ENCODE results near the gene PTPDC1.

The PTPDC1 gene

DNA sequence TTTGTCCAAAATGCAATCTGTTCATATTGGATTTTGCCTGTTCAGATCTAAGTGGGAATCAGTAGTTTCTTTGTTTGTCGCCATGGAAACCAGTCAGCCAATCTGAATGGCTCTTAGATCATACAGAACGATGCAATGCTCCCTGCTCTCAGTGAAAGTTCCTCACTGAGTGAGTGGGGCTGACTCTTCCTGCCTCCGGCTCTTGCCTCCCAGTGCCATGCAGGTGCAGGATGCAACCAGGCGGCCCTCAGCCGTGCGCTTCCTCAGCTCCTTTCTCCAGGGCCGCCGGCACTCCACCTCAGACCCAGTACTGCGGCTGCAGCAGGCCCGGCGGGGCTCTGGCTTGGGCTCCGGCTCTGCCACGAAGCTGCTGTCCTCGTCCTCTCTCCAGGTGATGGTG lies at the start of gene PTPDC1:
Gene PTPDC1 (plus strand): TSS at position 151 of the 400 bp plus-strand sequence. CDS start 67 bp downstream, at position 218.
- H3K27ac ChIP-seq, result no peak within 1 kb of the TSS

GRCh38 chr9:94034511-94034910 lies 49.8 kb upstream of the PTPDC1 start:
- no peak overlapping the region for H3K9ac ChIP-seq
- TF ChIP-seq Cebpa-rat (IDR thresholded peaks at IDR 0.05), result no peak
- no peak overlapping the region for H3K4me2 ChIP-seq

More for the DNA sequence above, at the start of gene PTPDC1:
- Histone ChIP-seq H3K27me3 (no peaks in the 10 kb centered on the region), H4K20me1 (no peaks in the 10 kb centered on the region; a peak in 2 of 22 replicates), H3K9ac (no peak within 1 kb of the TSS), H3K9me3 (replicated peaks in 1 of 11) (no peaks in the 10 kb centered on the region), H3K4me1 (no peaks in the 10 kb centered on the region), H3K4me3 (no peak within 1 kb of the TSS), H3K36me3 (peaks cover 0 to 44% (median 25%) of the 10 kb centered on the region in 11 experiments; a peak in 16 of 22 replicates), H3K4me2 (no peak within 1 kb of the TSS)
- TF ChIP-seq Cebpa-rat (IDR thresholded peaks at IDR 0.05), result no peak

DNA sequence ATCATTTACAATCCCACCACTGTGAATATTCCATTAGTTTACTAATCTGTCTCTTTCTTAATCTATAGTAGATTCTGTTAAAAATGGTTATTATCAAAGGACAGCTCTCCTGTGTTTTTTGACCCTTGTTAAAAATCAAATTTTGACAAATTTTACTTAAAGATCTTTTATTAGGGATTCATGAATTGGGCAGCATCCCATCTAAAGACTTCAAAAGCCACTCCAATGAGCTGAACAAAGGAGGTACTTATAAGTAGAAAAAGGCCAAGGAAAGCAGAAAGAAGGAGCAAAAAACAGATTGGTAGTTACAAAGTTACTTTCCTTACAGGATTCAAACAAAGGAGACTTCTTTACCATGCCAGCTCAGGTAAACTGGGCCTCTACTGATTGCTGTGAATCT lies 44.5 kb upstream of the PTPDC1 start:
- no peak overlapping the region for H3K4me3 ChIP-seq
- no peak overlapping the region for H3K4me2 ChIP-seq
- H4K20me1 ChIP-seq, result no peaks in the 10 kb centered on the region
- H3K36me3 ChIP-seq, result peaks cover 0 to 15% (median 9%) of the 10 kb centered on the region in 11 experiments; a peak in 8 of 22 replicates
- no peak for TF ChIP-seq Cebpa-rat (IDR thresholded peaks at IDR 0.05)
- no peak overlapping the region for H3K9ac ChIP-seq
- no peaks in the 10 kb centered on the region for H3K27me3 ChIP-seq
- H3K27ac ChIP-seq, result no peak overlapping the region
- no peaks in the 10 kb centered on the region for H3K4me1 ChIP-seq
- H3K9me3 ChIP-seq (replicated peaks in 1 of 11), result peaks cover 0 to 17% (median 6%) of the 10 kb centered on the region in 11 experiments; a peak in 6 of 22 replicates

More at GRCh38 chr9:94034511-94034910, 49.8 kb upstream of the PTPDC1 start:
- no peaks in the 10 kb centered on the region for H3K27me3 ChIP-seq
- peaks cover 0 to 14% (median 8%) of the 10 kb centered on the region in 11 experiments; a peak in 8 of 22 replicates for H3K36me3 ChIP-seq
- H3K4me3 ChIP-seq, result no peak overlapping the region
- no peaks in the 10 kb centered on the region for H4K20me1 ChIP-seq
- peaks cover 8 to 20% (median 15%) of the 10 kb centered on the region in 10 experiments; a peak in 19 of 20 replicates for H3K4me1 ChIP-seq
- peaks cover 0 to 17% (median 6%) of the 10 kb centered on the region in 11 experiments; a peak in 6 of 22 replicates for H3K9me3 ChIP-seq (replicated peaks in 1 of 11)
- H3K27ac ChIP-seq, result no peak overlapping the region

- H3K27ac ChIP-seq, result no peak overlapping the region
- no peak for TF ChIP-seq Cebpa-rat (IDR thresholded peaks at IDR 0.05)
- H3K4me2 ChIP-seq, result no peak overlapping the region
- H3K27me3 ChIP-seq, result no peaks in the 10 kb centered on the region
- no peak overlapping the region for H3K4me3 ChIP-seq
- peaks cover 0 to 13% (median 4%) of the 10 kb centered on the region in 11 experiments; a peak in 8 of 22 replicates for H3K36me3 ChIP-seq
- no peaks in the 10 kb centered on the region for H3K4me1 ChIP-seq
- no peak overlapping the region for H3K9ac ChIP-seq
- H4K20me1 ChIP-seq, result no peaks in the 10 kb centered on the region
- H3K9me3 ChIP-seq (replicated peaks in 1 of 11), result peaks cover 0 to 3% (median 0%) of the 10 kb centered on the region in 11 experiments; a peak in 2 of 22 replicates
These were observed 41.5 kb upstream of the PTPDC1 start for GRCh38 chr9:94042516-94043360.

DNA sequence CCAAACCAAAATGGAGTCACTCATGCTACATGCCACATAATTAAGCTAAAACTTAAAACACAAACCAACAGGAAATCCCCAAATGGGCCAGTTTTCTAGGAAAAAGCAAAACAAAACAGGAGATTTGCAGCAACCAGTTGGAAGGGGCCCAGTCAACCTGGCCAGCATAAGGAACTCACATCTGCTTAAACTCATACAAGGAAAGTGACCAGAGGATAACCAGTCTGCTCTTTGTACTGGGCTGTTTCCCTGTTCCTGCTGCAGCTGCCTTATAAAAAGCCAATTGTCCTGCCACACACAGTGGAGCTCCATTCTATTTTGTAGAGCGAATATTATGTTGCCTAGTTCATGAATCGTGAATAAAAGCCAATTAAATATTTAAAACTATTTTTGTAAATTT lies 29.5 kb upstream of the PTPDC1 start:
- Histone ChIP-seq H3K9ac (no peak overlapping the region), H3K27ac (no peak overlapping the region), H3K9me3 (replicated peaks in 1 of 11) (peaks cover 10 to 17% (median 15%) of the 10 kb centered on the region in 11 experiments), H3K4me1 (peaks cover 0 to 10% (median 0%) of the 10 kb centered on the region in 10 experiments; a peak in 5 of 20 replicates), H3K27me3 (no peaks in the 10 kb centered on the region), H3K4me3 (no peak overlapping the region), H4K20me1 (no peaks in the 10 kb centered on the region), H3K4me2 (no peak overlapping the region), H3K36me3 (peaks cover 0 to 17% (median 9%) of the 10 kb centered on the region in 11 experiments; a peak in 9 of 22 replicates)
- TF ChIP-seq Cebpa-rat (IDR thresholded peaks at IDR 0.05), result no peak

DNA sequence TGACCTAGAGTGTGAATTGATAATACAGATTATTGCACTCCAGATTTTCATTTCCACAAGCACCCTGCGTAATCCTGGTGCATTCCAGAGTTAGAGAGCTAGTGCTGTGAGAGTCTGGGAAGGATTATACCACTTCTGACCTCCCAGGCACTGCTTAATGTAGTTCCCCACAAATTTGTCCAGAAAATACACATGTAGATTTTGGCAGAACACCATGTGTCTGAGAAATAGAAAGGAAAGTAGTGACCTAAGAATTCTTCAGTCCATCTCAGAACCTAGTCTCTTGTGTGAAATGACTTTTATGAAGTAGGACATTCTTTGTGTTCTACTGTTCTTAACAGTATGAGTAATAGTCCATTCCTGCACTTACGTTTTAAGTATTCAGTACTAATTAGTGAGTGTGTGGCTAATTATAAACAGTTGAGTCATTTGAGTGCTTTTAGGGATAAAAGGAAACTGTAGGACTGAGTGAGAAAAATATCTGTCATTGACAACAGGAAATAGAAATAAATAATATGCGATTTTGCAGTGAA lies 27.8 kb upstream of the PTPDC1 start:
- H3K4me1 ChIP-seq, result peaks cover 0 to 10% (median 0%) of the 10 kb centered on the region in 10 experiments; a peak in 5 of 20 replicates
- H3K9ac ChIP-seq, result no peak overlapping the region
- H3K4me2 ChIP-seq, result peak overlapping the region in 2 of 11 experiments; percentile 15 to 22; a peak in 1 of 22 replicates
- no peak for TF ChIP-seq Cebpa-rat (IDR thresholded peaks at IDR 0.05)
- H3K27ac ChIP-seq, result no peak overlapping the region
- H3K36me3 ChIP-seq, result peaks cover 4 to 26% (median 16%) of the 10 kb centered on the region in 11 experiments; a peak in 20 of 22 replicates
- H3K4me3 ChIP-seq, result no peak overlapping the region
- no peaks in the 10 kb centered on the region for H4K20me1 ChIP-seq
- peaks cover 9 to 16% (median 13%) of the 10 kb centered on the region in 11 experiments for H3K9me3 ChIP-seq (replicated peaks in 1 of 11)
- H3K27me3 ChIP-seq, result no peaks in the 10 kb centered on the region

DNA sequence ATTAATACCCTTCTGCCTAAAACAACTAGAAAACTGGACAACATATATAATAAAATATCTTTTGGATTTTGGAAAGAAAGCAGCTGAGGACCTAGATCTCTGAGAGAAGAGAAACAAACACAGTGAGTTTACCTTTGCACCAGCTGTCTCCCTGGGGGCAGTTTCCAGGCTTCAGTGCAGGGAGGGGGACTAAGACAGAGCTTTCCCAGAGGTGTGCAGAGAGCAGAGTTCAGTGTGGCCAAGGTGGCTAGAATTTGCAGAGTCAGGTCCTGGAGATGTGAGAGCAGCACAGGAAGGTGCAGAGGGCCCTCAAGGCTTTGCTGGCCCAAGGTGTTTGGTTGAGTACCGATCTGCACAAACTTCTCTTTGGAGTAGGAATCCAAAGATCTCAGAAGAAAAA lies 26.3 kb upstream of the PTPDC1 start:
- H3K4me2 ChIP-seq, result no peak overlapping the region
- peaks cover 6 to 33% (median 19%) of the 10 kb centered on the region in 11 experiments; a peak in 20 of 22 replicates for H3K36me3 ChIP-seq
- H3K9ac ChIP-seq, result no peak overlapping the region
- no peaks in the 10 kb centered on the region for H4K20me1 ChIP-seq
- H3K27ac ChIP-seq, result no peak overlapping the region
- H3K27me3 ChIP-seq, result no peaks in the 10 kb centered on the region
- peaks cover 20 to 28% (median 22%) of the 10 kb centered on the region in 11 experiments for H3K9me3 ChIP-seq (replicated peaks in 1 of 11)
- TF ChIP-seq Cebpa-rat (IDR thresholded peaks at IDR 0.05), result no peak
- H3K4me3 ChIP-seq, result no peak overlapping the region
- peaks cover 0 to 10% (median 0%) of the 10 kb centered on the region in 10 experiments; a peak in 5 of 20 replicates for H3K4me1 ChIP-seq

- Histone ChIP-seq H3K9ac (no peak overlapping the region), H3K4me1 (peaks cover 0 to 3% (median 0%) of the 10 kb centered on the region in 10 experiments; a peak in 3 of 20 replicates), H3K4me2 (no peak overlapping the region), H4K20me1 (no peaks in the 10 kb centered on the region), H3K36me3 (peaks cover 6 to 33% (median 19%) of the 10 kb centered on the region in 11 experiments; a peak in 20 of 22 replicates), H3K9me3 (replicated peaks in 1 of 11) (peaks cover 20 to 28% (median 22%) of the 10 kb centered on the region in 11 experiments), H3K4me3 (no peak overlapping the region), H3K27ac (no peak overlapping the region), H3K27me3 (no peaks in the 10 kb centered on the region)
- TF ChIP-seq Cebpa-rat (IDR thresholded peaks at IDR 0.05), result no peak
These were observed 22.4 kb upstream of the PTPDC1 start for GRCh38 chr9:94061864-94062263.

GRCh38 chr9:94065535-94065961 lies 18.7 kb upstream of the PTPDC1 start:
- Histone ChIP-seq H3K9ac (no peak overlapping the region), H3K9me3 (replicated peaks in 1 of 11) (peaks cover 21 to 30% (median 27%) of the 10 kb centered on the region in 11 experiments), H3K4me3 (no peak overlapping the region), H3K27ac (no peak overlapping the region), H3K4me1 (no peaks in the 10 kb centered on the region), H3K27me3 (no peaks in the 10 kb centered on the region), H4K20me1 (no peaks in the 10 kb centered on the region), H3K36me3 (peaks cover 2 to 36% (median 18%) of the 10 kb centered on the region in 11 experiments; a peak in 21 of 22 replicates), H3K4me2 (no peak overlapping the region)
- no peak for TF ChIP-seq Cebpa-rat (IDR thresholded peaks at IDR 0.05)

All from BLaER1 treated with 17β-estradiol and CSF1 and Interleukin-3, amounts not matched to agents 10 nM and 100 nM (cell line).